Measurements from ENCODE around the gene CABP7. TPM values are rescaled to one million over a fixed set of nuclear protein-coding genes. Genes with fewer than 3 reads are reported as not detected.

Gene CABP7
- total and polyA plus RNA-seq, 2 of the 13 experiments (the other 11 are each of a cell fraction or from before 2014, with no cell fraction given): 0.08 TPM; not detected in 1

GRCh38 chr22:29767171-29768051 lies 47.6 kb downstream of the CABP7 start, which contains the start of gene UQCR10 (continued):
- TF ChIP-seq CENPT (CRISPR knock-in tag; IDR thresholded peaks at IDR 0.05; ENCODE audit: low read depth) (no peak), CREM (IDR thresholded peaks at IDR 0.05) (peak; percentile 93), CREM (CRISPR knock-in tag; IDR thresholded peaks at IDR 0.05) (no peak), ZNF776 (CRISPR knock-in tag; IDR thresholded peaks at IDR 0.05) (no peak), ZNF629 (CRISPR knock-in tag; conservative IDR thresholded peaks at IDR 0.05) (no peak), ZSCAN22 (CRISPR knock-in tag; IDR thresholded peaks at IDR 0.05) (no peak), ZNF546 (CRISPR knock-in tag; conservative IDR thresholded peaks at IDR 0.05) (0 out of 2 replicates have a peak, but pooled peaks have one; percentile 35), ZNF292 (CRISPR knock-in tag; IDR thresholded peaks at IDR 0.05; ENCODE audit: borderline replicate concordance, low read depth) (no peak), GABPB1 (CRISPR knock-in tag; IDR thresholded peaks at IDR 0.05) (peak; percentile 34), SMAD9 (CRISPR knock-in tag; IDR thresholded peaks at IDR 0.05) (no peak), ZNF263 (CRISPR knock-in tag; IDR thresholded peaks at IDR 0.05) (0 out of 2 replicates have a peak, but pooled peaks have one; percentile 38), NR2C2 (CRISPR knock-in tag; IDR thresholded peaks at IDR 0.05; ENCODE audit: borderline replicate concordance) (peak; percentile 96), CEBPG (CRISPR knock-in tag; IDR thresholded peaks at IDR 0.05) (peak; percentile 16; the same call in 1 of the 2 replicates), TGIF2 (CRISPR knock-in tag; IDR thresholded peaks at IDR 0.05) (no peak), MXD3 (CRISPR knock-in tag; IDR thresholded peaks at IDR 0.05) (peak; percentile 54; the same call in 1 of the 2 replicates), FOSL2 (CRISPR knock-in tag; IDR thresholded peaks at IDR 0.05) (no peak), GTF3A (CRISPR knock-in tag; conservative IDR thresholded peaks at IDR 0.05) (0 out of 2 replicates have a peak, but pooled peaks have one; percentile 16), HNF1A (IDR thresholded peaks at IDR 0.05; ENCODE audit: low read depth) (no peak), HNF1A (CRISPR knock-in tag; IDR thresholded peaks at IDR 0.05; ENCODE audit: borderline replicate concordance) (peak; percentile 14; the same call in 1 of the 2 replicates), ZNF652 (CRISPR knock-in tag; IDR thresholded peaks at IDR 0.05; ENCODE audit: borderline replicate concordance, low read depth) (no peak), PHF8 (CRISPR knock-in tag; IDR thresholded peaks at IDR 0.05) (peak; percentile 83), HHEX (CRISPR knock-in tag; IDR thresholded peaks at IDR 0.05) (no peak), ZNF557 (CRISPR knock-in tag; IDR thresholded peaks at IDR 0.05) (no peak), JARID2 (CRISPR knock-in tag; IDR thresholded peaks at IDR 0.05; ENCODE audit: insufficient replicate concordance) (no peak), ZNF574 (CRISPR knock-in tag; IDR thresholded peaks at IDR 0.05) (no peak; the same call in 1 of the 2 replicates)
